ENCODE data around the gene MRRF.
"Not testable (repeated sequence)": the region's sequence is repeated elsewhere in the genome, so short reads cannot be mapped to it uniquely, and the experiment has no call there.

GRCh38 chr9:122363131-122363530, 98.4 kb downstream of the MRRF start:
- not testable (repeated sequence) for TF ChIP-seq EZH2, CTCF (IDR thresholded peaks at IDR 0.05)
